ENCODE measurements around the gene ABCA3.

- no peak for TF ChIP-seq EZH2 (IDR thresholded peaks at IDR 0.05; ENCODE audit: borderline replicate concordance, insufficient read depth, low read depth, low read length, poor library complexity, severe bottlenecking)
- TF ChIP-seq CTCF (IDR thresholded peaks at IDR 0.05) = no peak
These were observed 20.9 kb downstream of the ABCA3 start for GRCh38 chr16:2319606-2320005.

Data from B cell (primary cell).